HG03108 (cell line): Measurements from ENCODE around the gene NYAP2.

ENCODE experiments used
- ATAC-seq: cut with Tn5 transposase; IDR thresholded peaks from one replicate; pipeline ENCODE4 v1.9.1; 2021; ENCODE audit warnings: moderate library complexity; ENCODE audit not compliant: unreplicated experiment

Gene NYAP2

DNA sequence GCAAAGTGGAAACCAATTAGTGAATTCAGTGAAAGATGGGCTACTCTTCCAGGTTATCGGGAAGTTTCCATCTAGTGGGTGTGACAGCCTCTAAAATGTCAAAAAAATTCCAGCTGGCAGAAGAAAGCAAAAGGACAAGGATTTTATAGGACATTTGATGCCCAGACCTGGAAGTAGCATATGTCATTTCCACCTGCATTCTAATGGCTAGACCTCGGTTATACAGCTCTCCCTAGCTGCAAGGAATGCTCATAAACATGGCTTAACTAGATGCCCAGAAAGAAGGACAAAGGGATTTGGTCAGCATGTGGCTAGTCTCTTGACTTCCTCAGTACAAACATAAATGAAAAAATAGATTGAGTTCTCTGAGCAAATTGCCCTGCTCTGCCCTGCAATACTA is 215.4 kb downstream of the NYAP2 start:
- no peak for ATAC-seq

DNA sequence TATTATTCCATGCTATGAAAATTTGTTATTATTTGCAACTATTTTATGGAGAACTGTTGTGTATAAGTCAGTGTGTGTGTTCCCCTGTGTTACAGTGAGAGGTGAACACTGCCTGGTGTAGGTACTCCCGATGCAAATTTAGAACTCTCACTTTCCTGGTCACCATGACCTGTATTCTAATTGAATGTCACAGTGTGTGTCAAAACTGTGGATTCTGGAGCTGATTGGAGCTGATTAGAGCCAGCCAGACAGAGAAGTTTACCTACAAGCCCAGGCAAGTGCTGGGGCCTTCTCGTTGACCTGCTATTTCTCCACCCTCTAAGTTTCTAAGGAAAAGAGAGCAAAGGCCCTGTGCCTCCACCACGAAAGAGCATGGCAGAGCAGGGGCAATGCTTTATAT is 216.0 kb downstream of the NYAP2 start:
- ATAC-seq = no peak

DNA sequence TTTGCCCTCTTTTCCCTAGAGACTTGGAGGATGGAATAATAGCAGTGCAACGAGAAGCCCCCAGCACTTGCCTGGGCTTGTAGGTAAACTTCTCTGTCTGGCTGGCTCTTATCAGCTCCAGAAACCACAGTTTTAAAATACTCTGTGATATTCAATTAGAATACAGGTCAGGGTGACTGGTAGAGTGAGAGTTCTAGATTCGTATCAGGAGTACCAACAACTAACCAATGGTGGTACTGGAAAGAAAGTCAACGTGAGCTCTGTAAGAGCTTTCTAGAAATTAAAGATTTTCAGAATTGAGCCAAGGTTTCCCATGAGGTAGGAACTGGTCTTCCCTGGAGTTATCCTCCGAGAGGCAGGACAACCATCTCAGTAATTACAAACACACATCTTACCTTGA is 216.9 kb downstream of the NYAP2 start:
- ATAC-seq = no peak

DNA sequence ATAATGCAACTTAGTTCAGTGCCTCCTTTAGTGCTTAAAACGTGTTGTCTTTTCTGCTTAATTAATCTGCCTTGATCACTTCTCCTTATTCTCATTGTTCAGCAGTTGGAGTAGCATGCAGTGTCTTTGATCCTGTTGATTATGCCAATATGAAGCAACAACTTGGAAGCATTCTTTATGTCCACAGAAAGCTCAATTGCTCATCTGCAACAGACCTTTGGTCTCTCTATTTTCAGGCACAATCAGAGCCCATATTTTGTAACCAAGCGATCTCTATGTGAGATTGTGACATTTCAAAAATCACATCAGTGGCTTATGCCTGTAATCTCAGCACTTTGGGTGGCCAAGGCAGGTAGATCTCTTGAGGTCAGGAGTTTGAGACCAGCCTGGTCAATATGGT is 217.3 kb downstream of the NYAP2 start:
- no peak for ATAC-seq

DNA sequence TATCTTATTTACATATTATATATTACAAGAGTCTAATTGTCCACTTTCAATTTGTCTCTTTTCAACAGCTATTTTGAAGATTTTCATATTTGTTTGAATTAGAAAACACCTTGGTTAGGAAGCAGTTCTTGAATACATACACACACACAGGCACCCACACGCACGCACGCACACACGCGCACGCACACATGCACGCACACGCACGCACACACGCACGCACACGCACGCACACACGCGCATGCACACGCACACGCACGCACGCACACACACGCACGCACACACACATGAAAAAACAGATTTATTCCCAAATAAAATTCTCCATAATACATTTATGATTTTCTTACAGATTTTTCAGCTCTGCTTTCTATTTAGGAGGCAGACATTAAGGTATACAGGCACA is 220.7 kb downstream of the NYAP2 start:
- ATAC-seq = no peak

DNA sequence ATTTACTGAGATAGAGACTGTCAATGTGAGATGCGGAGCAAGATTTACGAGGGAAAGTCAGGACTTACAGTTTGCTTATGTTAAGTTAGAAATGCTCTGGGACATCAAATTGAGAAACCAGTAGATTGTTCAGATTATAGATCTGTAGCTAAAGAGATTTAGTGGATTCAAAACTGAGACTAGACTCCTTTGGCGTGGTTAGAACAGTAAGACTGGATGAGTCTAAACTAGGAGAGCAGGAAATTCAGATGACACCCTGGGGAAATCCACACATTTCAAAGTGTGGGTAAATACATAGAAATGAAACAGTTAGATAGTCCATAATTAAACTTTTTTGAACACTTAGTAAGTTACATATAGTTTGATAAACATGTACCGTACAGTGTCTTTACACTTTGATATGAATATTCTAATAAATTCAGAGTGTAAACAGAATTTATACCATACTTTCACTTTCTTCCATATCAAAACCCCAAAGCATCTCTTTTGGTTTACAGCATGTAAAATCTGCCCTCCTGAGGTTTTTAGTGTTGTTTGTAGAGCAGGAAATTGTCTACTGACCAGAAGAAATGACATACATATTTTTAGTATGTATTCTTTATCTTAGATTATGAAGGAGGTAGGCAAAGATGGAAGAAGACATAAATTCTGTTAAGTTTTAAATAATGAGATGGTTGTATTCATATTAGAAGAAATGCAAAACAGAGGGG is 231.5 kb downstream of the NYAP2 start:
- no peak for ATAC-seq

DNA sequence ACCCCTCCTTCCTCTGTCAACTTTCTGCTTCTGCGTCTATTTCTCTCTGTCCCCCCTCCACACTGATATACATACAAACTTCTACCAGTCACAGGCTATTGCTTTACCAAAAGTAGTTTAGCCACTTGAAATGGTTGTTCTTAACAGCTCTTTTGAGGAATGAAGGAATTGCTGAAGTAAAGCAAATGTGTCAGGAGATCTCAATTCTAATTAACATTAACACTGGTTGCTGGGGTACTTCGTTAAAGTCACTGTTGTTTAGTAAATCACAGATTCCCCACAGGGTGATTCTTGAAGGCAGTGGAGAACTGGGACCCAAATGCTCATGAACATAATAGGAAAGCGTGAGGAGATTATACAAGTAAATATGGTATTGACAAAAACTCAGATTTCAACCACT is 232.8 kb downstream of the NYAP2 start:
- no peak for ATAC-seq

DNA sequence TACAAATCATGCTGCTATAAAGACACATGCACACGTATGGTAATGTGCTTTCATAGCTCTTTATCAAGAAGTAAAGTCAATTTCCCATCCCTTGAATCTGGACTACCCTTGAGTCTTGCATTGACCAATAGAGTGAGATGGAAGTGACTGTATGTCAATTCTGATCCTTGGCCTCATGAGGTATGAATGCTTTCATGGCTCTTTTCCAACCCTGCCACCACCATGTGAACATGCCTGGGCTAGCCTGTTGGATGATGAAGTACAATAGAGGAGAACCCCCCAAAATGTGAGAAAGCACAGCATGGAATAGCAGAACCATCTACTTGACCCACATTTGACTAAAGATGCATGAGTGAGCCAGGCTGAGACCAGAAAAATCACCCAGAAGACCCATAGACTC is 237.0 kb downstream of the NYAP2 start:
- no peak for ATAC-seq

DNA sequence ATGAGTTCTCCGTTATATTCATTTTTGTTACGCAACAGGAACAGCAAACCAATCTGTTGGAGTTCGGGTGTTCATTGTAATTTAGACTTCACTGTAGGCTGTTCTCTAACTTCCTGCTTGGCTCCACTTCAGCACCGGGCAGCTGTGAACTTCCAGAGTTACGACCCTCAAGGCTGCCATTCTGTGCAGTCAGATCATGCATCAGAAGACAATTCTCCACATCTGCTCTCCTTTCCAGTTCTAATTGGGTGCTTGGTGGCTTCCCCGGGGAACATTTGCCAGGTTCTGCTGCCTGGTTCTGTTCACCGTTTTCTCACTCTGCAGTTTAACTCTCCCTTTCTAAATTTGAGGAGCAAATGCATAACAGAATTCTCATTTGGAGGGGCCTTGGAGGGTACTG is 237.7 kb downstream of the NYAP2 start:
- no peak for ATAC-seq

DNA sequence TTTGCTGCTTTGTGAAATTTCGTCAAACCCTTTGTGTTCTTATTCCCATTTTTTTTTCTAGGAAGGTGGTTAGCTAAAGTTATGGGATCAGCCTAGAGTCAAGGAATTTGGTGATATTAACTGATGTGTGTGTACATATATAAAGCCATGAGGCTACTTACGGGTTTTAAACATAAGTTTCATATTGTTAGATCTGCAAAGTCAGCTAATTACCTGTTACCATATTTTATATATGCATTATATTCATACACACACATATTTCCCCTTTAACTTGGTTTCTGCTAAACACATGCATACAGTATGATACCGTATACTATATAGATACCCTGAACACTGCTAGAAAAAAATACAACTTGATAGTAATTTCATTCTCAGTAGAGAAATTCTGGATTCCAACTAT is 241.0 kb downstream of the NYAP2 start:
- ATAC-seq = no peak

DNA sequence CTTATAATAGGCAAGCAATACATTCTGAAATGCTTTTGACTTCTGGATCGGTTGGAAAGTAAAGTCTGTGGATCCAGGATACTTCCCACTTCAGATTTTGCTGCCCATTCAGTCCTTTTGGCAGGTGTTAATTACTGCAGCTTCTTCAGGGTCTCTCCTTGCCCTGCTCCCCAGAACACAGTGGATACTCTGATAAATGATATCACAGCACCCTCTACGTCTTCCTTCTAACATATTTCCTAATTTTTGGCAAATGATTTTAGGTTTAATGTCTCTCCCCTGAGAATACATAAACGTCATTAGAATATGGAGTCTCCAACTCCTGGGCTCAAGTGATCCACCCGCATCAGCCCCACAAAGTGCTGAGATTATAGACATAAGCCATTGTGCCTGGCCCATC is 249.8 kb downstream of the NYAP2 start:
- ATAC-seq = no peak

DNA sequence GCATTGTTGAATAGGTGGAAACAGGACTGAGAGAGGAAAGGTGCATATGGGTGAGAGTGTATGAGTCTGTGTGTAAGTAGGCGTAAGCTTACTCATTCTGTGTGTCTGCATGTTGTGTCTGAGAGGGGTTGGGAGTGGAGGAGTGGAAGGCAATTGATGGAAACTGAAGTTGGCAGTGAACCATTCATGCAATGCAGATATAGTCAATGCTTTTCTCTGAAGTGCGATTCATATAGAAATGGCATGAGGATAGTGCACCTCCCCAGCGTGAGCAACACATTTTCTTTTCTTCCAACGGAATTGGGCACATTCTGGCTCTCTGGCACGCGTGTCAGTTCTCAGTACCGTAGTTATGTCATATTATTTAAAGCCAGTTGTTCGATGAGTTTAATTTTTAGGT is 250.5 kb downstream of the NYAP2 start:
- no peak for ATAC-seq

DNA sequence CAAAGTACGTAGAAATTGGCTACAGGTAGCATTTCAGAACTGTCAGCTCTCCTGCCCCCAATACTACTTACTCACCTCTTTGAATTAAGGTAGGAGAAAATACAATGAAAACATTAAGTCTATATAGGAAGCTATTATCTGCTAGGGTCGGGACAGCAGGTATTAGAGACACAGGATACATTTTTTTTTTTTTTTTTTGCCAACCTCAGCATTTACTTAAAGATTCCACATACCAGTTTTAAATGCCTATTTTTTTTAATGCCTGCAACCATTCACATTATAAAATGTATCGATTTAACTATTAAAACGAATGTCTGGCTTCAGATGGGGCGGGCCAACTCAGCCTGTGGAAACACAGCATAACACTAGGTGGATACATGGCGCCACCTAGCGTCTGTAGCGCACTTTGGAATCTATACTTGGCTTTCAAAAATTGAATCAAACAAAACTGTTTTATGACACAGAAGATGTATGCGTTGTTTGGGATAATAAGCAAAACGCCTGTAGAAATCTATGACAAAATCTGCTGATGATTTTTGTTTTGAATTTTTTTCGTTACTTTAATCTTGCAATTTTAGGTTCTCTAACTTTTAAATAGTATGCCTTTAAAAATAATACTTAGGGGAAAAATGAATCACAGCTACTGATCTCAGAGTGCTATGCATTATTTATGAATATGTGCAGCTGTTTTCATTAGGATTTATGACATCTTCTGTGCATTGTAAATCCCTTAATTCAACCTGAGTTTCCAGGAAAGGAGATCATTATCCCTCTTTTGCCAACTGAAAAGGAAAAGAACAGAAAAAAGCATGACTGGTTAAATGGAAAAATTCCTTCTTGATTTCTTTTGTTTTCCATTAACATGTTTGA is 261.0 kb downstream of the NYAP2 start:
- ATAC-seq = peak; percentile 63

DNA sequence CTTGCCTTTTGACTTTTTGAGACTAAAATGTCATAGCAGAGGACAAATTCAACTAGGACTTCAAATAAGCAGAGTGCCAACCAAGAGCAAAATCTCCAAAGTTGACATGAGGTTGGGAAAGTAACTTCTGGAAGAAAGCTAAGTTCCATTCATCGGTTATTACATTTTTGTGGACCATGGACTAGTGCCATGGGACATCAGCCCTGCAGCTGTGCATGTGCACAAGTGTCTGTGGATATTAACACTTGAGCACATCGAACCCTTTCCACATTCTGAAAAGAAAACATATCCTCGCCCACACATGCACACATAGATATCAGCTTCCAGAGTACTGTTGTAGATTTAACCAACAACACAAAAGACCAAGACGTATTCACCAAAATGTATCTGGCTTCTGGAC is 262.6 kb downstream of the NYAP2 start:
- no peak for ATAC-seq

DNA sequence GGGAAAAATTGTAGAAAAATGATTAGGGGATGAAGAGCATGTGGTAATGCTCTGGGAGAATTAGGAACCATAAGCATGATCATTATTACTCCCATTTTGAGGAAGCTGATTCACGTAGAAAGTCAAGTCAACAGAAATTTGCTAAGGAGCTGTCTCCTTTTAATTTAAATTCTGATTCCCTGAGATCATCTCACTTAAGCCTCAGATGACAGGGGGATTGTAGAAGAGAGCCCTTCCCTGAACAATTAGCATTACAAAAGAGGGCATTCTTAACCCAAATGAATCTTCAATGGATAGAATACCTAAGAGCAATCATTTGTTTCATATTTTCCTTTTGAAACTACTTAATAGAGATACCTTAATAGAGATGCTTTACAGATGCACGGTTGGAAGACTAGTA is 267.9 kb downstream of the NYAP2 start:
- ATAC-seq = no peak

DNA sequence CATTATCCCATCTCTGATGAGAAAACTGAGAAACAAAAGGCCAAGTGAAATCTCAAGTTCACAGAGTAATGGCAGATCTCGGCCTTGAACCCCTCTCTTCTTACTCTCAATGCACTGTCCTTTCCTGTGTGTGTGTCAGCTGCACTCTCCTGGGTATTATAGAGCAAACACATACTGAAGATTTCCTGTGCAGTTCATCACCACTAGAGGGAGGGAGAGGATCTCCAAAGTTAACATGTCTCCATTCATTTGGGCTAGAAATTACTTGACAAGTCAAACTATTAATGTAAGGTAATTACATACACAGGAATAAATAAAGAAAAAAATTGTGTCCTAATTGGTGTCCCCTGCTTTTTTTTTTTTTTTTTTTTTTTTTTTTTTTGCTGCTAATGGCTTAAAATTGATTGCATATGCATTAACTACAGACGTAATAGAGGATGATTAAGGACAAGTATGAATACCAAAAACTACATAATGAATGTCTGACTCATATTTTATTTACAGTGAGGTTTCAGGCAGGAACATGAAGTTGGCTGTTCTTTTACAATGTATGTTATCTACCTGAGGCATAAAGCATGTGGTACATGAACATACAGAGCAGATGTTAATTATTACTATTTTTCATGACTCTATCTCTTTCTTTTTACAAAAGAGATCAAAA is 269.2 kb downstream of the NYAP2 start:
- ATAC-seq = peak; percentile 90

DNA sequence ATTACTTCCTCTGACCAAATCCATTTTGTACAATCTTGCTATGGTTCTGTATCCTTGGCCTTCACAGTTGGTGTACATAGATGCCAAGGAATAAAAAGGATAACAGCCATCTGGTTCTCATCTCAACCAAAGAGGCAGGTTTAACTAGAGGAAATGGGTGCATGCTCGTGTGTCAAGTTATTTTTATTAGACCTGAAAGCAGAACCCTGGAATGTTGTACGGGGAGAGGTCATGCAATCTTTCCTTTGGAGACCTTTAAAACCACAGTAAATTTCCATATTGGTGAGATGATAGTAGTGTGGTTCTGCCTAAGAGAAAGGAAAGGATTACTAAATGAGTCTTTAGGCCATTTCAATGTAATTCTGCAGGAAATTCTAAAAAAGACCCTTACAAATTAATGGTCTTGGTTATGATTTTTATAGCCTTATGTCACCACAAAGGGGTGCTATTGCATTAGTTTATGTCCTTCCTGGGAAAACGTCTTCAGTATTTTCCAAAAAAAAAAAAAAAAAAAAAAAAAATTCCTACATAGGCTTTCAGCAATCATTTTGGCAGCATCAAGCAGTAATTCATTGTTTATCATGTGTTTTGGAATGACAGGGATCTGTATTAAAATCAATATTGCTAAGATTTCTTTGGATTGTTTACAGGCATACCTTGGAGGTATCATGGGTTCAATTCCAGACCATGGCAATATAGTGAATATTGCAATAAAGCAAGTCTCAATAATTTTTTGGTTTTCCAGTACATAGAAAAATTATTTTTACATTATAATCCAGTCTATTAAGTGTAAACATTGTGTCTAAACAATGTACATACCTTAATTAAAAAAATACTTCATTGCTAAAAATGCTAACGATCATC is 270.8 kb downstream of the NYAP2 start:
- no peak for ATAC-seq

DNA sequence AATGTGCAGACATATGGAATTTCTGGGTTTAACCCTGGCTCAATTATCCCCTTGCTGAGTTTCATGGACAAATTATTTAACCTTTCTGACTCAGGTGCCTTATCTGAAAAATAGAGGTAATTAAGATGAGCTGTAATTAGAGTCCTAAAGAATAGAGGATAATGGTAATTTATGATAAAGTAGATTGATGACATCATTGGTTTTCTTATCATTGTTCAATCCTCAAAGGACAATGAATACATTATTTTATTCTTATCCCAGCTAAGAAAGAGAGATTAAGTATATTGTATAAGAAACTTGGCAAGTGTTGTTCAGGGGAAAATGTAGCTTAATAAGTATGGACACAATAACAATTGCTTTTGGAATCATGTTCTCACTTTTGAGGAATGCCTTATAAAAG is 279.3 kb downstream of the NYAP2 start:
- ATAC-seq = no peak

DNA sequence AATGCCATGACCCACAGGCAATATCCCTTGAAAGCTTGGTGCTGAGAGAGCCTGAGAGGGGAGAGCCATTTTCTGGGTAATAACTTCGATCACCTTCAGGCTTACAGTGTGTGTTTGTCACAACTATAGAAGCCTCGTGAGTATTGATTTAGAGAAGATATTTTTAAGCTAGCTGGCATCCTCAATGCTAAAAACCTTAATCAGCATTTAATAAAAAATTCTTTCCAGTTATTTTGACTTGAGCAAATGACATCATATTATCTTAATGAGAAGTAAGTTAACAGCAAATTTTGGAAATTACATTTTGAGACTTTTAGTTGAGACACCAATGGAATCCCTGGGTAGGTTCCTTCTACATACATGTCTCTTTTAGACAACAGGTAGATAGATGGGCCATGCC is 283.7 kb downstream of the NYAP2 start:
- no peak for ATAC-seq

DNA sequence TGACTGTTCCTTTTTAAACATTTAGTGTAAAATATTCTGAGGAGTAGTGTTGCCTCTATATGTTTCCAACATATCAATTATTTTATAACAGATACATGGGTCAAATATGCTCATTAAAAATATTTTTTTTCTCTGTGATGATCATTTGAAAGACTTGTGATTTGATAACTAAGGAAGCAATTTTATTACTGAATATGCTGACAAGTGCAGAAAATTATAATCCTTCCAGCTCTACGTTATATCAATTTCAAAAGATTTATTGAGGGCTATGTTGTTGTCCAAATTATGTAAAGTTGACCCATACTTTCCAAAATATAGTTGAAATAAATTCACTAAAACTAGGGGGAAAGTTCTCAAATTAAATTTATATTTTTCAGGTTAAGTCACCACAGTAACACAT is 290.6 kb downstream of the NYAP2 start:
- ATAC-seq = no peak

DNA sequence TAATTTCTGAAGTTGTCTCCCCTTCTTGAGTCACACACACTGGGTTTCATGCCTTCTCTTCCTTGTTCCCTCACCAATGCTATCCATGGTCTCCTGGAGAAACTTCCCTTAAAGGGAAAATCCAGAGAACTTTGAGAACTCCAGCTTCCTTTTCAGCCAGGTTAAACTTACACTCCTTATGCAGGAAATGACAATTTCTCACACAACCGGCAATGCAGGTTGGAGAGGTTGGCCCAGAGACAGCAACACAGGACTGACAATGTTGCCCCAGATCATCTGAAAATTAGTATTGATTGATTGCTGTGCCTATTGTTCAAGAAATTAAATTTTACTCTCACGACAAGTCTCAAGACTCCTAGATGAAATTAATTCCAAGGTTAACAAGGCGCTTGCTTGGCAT is 292.2 kb downstream of the NYAP2 start:
- no peak for ATAC-seq
